ENCODE data around the gene ALDH4A1.
"Not testable (repeated sequence)": the region's sequence is repeated elsewhere in the genome, so short reads cannot be mapped to it uniquely, and the experiment has no call there.

ALDH4A1 gene

DNA sequence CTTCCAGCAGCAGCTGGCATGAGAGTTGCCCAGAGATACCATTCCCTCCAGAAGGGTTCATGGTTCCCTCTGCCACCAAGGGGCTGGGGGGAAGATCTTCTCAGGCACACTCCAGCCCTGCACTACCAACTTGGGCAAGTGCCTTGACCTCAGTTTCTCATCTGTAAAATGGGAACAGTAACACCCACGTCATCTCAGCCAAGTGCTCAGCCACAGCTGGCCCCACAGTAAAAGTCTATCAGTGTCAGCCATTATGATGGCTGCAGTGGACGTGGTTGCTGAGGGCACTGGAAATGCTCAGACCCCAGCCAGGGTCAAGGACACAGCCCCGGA, 26.6 kb downstream of the ALDH4A1 start:
- no peak for DNase-seq

DNA sequence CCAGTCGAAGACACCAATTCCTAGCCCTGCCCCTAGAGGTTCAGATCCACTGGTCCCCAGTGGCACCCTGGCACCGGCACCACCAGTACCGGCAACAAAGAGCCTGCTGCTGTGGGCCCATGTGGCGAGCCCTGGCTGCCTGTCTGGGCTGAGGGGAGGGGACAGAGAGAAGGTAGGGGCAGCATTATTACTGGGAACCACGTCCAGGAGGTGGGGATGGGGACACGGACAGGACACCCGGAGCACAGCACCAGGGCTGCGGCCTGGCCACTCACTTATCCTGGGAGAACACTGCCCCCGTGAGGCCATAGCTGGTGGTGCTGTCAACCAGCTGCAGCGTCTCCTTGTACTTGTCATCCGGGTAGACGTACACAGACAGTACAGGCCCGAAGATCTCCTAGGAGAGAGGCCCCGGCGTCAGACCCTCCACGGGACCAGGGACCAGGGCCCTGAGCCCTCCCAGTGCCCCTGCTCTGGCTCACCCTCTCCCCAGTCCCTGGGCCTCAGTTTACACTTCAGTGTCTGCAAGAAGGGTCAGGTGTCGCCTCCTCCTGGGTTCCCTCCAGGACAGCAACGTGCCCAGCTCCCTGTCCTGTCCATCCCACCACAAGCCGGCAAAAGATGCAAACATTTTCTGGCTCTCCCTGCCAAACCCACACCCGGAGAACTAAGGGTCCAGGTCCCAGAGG, 27.1 kb downstream of the ALDH4A1 start:
- peak; percentile 15 to 69 for DNase-seq

DNA sequence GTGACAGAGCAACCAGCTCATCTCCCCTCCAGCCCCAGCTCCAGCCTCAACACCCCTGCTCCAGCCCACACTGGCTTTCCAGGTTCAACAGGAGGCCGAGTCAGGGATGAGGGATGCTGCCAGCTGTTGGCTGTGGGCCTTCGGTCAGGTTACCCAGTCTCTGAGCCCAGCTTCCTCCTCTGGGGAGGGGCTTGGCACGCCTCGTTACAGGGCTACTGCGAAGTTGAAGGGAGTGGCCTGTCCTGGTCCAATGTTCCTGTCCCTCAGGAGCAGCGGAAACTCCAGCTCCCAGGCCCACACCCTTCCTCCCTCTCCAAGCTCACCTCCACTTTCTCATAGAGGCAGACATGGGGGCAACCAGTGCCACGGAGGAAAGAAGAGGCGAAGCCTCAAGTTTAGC, 27.8 kb downstream of the ALDH4A1 start:
- no peak for DNase-seq

DNA sequence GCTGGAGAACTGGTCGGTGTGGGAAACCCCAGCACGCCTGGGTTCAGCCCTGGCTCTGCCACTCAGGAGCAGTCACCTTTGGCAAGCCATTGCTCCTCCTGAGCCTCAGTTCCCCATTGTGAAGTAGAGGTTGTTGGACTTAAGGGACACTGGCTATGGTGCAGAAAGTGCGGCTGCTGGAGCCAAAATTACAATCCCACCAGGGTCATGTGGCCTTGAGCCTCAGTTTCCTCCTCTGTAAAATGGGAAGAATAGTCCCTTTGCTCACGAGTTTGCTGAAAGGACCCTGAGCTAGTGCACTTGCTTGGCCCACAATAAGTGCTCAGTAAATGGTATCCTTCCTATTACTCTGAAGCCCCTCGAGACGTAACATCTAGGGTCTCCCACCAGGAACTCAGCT, 28.3 kb downstream of the ALDH4A1 start:
- no peak for DNase-seq

DNA sequence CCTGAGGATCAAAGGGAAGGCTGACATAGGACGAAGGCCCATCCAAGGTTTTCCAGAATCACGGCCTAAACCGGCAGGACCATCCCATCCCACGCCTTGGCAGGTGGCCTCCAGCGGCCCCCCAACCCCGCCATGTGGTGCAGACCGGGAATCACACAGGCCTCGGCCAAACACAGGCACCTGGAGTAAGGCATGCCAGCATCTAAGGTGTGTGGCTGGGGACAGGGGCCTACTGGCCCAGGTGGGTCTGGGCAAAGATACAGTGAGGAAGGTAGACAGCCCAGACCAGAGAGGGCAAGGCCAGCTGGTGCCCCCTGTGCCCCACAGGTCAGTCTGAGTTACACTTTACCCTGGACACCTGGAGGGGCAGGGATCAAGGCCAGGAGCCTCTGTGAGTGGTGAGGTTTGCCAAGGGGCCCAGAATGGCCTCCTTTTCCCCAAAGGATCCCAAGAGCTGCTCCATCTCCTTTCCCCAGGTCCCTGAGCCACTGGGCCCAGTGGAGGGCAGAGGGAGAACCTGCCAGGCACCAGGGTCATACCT, 30.2 kb downstream of the ALDH4A1 start:
- DNase-seq, result no peak

DNA sequence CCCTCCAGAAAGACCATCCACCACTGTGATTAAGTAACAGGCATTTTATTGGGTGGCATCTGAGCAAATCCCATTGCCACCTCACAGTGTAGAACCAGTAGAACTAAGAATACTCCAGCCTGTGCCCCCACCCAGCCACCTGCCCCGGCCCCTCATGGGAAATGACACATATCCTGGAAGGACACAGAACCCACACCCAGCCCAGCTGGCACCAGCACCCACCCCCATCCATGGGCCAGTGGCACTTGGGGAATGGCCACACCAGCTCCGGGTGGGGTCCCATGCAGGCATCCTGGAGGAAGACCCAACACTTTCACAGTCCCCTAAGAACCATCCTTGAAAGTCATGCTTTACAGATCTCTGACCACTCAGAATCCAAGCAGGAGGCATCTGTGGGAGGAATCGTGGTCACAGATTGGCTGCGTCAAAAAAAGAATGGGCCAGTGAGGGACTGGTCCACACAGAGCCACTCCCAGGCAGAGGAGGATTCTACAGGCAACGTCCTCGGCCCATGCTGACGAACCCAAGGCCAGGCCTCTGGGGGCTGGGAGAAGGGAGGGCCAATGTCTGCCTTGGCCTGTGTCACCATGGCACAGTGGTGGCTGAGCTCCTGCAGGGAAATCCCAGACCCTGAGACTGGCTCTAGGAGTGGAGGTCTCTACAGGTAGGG, 30.8 kb downstream of the ALDH4A1 start:
- no peak for DNase-seq

DNA sequence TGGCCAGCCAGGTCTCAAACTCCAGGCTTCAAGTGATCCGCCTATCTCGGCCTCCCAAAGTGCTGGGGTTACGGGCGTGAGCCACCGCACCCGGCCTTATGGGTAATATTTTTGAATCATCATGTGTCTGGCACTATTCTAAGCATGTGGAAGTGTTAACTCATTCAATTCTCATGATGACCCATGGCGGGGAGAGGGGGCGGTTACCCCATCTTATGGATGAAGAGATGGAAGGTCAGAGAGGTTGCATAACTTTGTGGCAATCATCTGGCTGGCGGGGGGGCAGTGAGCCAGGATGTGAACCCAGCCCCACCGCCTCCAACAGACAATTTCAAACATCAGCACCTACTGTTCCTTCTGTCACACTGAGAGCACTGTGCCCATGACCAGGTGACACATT, 31.4 kb downstream of the ALDH4A1 start:
- no peak for DNase-seq

DNA sequence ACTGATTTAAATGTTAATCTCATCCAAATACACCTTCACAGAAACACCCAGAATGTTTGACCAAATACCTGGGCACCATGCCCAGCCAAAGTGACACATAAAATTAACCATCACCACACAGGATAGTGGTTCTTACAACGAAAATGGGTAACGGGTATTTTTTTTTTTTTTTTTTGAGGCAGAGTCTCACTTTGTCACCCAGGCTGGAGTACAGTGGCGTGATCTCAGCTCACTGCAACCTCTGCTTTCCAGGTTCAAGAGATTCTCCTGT, 31.8 kb downstream of the ALDH4A1 start:
- DNase-seq, result not testable (repeated sequence)

DNA sequence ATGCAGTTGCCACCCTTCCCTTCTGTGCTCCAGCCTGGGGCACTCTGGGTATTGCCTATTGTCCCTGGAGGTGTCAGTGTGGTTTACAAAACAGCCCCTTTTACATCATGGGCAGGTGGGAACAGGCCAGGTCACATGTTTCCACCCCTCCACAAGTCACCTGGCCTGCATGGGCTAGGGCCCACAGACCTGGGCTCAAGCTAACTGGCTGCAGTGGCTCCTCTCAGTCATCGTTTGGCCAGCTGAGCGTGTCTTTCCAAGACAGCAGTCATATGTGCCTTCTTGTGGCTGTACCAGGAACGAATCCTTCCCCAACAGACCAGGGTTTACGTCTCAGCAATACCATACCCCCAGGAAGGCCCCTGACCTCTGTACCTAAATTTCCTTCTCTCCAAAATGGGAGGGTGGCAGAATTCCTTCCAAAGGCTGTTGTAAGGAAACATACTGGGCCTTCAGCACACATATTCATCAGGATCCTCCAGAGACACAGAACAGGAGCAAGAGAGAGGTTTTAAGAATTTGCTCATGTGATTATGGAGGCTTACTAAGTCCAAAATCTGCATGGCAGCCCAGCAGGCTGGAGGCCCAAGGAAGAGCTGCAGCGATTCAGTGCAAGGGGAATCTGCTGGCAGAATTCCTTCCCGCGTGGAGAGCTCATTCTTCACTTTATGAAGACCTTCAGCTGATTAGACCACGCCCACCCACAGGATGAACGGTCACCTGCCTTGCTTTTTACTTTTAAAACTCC, 32.3 kb downstream of the ALDH4A1 start:
- no peak for DNase-seq

DNA sequence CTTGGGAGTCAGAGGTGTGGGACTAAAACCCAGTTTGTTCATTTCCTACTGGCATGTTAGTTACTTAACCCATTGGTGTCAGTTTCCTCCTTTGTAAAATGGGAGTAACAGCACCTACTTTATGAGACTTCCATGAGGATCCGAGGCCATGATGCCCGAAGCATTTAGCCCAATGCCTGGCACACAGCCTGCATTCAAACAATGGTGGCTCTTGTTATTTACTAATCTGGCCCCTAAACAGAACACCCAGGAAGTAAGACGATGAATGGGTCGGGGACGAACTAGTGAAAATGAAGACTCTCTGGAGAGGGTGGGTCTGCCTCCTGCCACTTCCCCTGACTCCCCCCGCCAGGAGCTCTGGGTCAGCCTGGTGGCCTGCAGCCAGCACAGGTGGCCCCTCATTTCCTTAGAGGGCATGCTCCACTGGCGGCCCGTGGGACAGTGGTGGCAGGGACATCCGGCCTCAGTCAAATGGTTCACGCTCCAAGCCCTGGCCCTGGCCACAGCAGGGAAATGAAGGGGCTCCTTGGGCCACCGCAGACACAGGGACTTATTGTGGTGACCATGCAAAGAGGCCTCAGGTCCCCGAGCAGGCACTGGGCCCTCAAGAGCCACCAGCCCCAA, 33.4 kb downstream of the ALDH4A1 start:
- DNase-seq, result no peak

DNA sequence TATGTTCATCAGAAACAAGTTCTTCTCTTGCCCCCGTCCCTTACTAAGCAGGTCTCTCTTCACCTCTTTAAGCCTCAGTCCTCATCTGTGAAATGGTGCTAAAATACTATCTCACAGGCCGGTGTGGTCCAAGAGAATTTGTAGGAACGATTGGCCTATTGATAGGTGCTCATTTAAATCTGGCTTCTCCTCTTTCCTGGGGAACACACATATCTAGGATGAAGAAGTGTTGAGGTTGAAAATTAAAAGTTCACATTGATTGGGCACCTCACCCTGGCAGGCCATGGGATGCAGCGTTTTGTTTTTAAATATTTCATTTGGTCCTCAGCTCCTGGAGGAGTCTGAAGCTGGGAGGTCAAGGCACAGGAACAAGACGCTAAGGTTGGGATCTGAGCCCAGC, 34.0 kb downstream of the ALDH4A1 start:
- no peak for DNase-seq

DNA sequence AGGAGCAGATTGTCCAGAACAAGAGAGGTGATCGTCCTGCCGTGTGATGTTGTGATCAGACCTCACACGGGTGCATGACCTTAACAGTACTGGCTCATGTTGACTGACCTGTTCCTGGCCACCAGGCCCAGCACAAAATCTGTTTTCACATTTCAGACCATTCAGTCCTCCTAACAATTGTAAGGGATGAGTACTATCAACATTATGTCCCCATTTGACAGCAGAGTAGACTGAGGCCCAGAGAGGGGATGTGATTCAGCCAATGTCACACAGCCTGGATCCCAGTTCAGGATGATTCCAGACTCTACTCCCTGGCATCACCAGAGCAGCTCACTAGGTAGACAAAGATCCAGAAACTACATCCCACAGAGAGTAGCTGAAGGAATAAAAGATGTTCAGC, 35.5 kb downstream of the ALDH4A1 start:
- no peak for DNase-seq

DNA sequence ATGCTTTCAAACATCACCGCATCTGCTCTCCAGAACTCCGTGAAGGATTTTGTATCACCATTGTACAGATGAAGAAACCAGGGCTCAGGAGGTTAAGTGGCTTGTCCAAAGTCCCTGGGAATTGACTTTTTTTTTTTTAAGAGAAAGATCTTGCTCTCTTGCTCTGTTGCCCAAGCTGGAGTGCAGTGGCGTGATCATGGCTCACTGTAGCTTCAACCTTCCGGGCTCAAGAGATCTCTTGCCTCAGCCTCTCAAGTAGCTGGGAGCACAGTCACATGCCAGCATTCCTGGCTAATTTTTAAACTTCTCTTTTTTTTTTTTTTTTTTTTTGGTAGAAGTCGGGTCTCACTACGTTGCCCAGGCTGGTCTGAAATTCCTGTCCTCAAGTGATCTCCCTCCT, 36.0 kb downstream of the ALDH4A1 start:
- no peak for DNase-seq

DNA sequence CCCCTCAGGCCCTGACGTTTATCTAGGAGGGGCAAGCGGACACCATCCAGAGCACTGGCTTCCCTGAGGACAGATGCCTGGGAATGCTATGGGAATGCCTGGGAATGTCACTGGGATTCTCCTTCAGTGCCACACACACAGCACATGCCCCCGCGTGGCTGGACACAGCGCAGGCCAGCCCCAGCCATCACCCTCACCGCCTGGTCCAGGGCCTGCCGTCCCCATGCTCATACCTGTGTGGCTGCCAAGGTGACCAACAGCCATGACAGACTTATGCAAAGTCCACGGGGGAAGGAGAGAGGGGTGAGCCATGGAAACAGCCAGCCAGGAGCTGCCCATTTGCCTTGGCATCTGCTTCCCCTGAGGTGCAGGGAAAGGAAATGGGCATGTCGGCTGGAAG, 37.2 kb downstream of the ALDH4A1 start:
- DNase-seq, result no peak

DNA sequence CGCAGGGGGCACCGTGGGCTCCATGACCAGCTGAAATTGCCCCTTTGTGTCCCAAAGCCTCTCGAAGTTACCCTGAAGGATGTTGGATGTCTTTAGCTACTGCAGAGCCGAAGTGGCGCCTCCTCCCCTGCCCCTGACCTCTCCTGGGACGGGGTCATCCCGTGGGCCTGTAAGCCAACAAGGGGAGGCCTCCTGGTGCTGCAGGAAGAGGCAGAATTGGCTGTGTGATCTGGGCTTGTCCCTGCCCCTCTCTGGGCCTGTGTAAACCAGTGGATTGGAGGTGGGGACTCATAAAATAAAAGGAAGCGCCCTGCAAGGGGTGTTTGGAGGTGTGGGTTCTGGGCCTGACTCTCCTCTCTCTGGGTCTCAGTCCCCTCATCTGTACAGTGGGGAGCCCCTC, 40.8 kb downstream of the ALDH4A1 start:
- DNase-seq, result no peak

DNA sequence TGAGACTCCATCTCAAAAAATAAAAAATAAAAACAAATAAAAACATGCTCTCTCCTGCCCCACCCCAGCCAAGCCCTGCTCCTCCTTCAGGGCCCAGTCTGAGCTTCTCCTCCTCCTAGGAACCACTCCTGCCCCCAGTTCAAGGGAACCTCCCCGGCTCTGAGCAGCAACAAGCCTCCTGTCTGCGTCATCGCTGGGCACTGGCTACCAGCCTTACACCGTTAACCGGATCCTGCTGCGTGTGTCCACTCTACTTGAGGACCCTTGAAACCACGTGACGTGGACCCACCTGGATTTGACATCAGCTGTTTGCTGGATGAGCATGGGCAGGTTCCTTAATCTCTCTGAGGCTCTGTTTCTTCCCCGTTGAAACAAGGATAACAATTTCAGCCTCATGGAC, 41.3 kb downstream of the ALDH4A1 start:
- no peak for DNase-seq

DNA sequence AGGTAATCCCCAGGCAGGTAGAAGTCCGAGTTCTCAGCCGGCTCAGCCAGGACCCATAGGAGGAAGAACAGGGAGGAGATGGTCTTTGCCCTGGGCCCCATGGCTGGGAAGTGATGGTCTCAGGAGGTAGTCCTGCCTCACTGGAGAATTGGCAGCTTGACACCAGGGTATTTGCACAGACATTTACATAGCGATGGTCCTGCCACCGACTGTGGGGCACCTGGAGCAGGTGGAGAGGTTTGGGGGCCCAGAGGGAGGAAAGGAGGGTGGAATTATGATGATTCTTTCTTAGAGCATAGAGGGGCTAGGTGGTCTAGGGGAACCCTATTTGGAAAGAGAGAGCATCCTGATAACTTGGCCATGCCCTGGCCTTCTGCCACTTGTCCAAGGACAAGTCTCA, 42.8 kb downstream of the ALDH4A1 start, which contains the start of gene TAS1R2:
TAS1R2 (minus strand) TSS at position 101 of the 400 bp plus-strand sequence; CDS start at position 101, 0 bp downstream.
- DNase-seq, result no peak

DNA sequence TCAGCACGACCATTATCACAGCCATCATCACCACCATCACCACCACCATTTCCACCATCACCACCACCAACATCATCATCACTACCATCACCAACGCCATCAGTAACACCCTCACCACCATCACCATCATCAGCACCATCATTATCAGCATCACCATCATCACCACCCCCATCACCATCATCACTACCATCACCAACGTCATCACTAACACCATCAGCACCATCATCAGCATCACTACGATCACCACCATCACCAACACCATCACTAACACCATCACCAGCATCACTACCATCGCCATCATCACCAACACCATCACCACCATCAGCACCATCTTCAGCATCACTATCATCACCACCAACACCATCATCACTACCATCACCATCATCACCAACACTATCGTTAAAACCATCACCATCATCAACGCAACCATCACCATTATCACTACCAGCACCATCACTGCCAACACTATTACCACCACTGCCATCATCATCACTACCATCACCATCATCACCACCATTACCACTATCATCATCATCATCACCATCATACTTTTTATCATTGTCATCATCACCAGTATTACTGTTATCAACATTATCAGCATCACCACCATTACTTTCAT, 44.2 kb downstream of the ALDH4A1 start:
- no peak for DNase-seq

DNA sequence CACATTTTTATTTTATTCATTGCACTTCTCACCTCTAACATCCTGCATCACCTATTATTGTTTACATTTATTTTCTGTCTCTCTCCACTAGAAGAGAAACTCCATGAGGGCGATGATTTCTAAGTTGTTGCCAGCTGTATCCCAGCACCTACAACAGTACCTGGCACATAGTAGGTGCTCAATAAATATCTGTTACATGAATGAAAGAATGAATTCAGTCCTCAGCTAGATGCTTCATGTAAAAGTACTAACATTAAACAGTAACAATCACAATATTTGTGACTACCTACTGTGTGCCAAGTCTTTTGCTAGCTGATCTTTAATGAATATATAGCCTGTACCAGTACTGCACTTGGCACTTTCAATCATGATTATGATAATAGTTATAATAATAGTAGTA, 45.9 kb downstream of the ALDH4A1 start:
- no peak for DNase-seq

DNA sequence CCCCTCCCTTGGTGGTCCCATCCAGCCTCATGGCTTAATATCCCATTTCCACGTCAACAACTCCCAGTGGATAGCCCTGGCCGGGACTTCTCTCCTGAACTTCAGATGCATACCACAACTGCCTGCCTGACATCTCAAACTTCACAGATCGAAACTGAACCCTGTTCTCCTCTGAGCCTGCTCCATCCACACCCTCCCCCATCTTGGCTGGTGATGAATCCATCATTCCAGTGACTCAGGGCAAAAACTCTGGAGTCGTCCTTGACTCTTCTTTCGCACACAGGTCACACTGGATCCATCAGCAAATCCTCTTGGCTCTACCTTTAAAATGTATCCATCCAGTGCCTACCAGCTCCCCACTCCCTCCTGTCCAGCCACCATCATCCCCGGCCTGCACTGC, 46.8 kb downstream of the ALDH4A1 start:
- DNase-seq, result no peak

DNA sequence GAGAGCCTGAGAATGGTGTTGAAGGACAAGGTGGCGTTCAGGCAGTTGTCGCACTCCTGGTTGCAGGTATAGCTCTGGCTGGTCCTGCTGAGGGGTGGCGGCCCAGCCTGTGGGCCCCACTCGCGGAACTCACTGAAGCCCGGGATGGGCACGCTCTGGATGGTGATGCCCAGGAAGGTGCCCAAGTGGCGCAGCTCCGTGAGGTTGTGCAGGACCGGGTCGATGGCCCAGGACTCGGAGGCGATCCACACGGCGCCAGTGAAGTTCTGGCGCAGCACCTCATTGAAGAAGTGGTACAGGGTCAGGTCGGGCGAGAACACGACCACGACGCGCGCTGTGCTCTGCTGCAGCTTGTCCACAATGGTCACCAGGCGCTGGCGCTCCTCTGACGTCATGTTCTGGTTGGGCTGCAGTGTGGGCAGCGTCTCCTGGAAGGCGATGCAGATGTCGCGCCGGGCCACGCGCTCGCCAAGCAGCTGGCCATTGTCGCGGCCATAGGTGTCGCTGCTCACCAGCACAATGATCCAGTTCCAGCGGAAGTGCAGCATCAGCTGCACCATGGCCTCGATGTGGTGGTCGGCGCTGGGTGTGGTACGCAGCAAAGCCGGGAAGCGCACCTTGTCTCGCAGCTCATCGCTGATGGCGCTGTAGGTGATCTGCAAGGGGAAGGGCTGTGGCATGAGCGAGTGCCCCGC, 47.9 kb downstream of the ALDH4A1 start:
- no peak for DNase-seq

DNA sequence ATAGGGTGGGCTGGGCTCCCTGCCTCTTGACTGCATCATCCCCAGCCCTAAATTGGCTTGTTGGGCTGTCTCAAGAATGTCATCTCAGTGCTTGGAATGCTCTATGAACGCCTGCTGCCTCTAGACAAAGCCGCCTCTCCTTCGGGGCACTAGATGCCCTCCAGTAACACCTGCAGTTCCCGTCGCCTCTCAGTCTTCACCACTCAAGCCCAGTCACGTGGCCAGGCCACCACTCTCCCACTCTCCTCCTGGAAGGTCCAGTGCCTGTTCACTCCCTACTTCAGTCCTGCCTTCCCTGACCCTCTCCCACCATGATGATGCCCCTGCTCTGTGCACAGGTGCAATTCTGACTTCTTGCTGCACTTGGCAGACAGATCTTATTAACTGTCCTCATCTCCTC, 49.9 kb downstream of the ALDH4A1 start:
- no peak for DNase-seq
